ENCODE data around the gene SLPI. TPM values are rescaled to one million over a fixed set of nuclear protein-coding genes. Genes with fewer than 3 reads are reported as not detected.

The SLPI gene
- total RNA-seq, 3 donors from 2014 or later = 30.6 to 310 (median 248) TPM

GRCh38 chr20:45288860-45289259 lies 34.5 kb upstream of the SLPI start:
- Histone ChIP-seq H3K4me3 (no peak overlapping the region), H3K4me1 (no peaks in the 10 kb centered on the region), H3K9me3 (no peaks in the 10 kb centered on the region), H3K36me3 (no peaks in the 10 kb centered on the region), H3K27ac (no peak overlapping the region), H3K27me3 (no peaks in the 10 kb centered on the region)
- intact Hi-C loops (cut with DNase I; ENCODE audit: low total_unique reads) = no loop called here
- TF ChIP-seq, protein P1, sequence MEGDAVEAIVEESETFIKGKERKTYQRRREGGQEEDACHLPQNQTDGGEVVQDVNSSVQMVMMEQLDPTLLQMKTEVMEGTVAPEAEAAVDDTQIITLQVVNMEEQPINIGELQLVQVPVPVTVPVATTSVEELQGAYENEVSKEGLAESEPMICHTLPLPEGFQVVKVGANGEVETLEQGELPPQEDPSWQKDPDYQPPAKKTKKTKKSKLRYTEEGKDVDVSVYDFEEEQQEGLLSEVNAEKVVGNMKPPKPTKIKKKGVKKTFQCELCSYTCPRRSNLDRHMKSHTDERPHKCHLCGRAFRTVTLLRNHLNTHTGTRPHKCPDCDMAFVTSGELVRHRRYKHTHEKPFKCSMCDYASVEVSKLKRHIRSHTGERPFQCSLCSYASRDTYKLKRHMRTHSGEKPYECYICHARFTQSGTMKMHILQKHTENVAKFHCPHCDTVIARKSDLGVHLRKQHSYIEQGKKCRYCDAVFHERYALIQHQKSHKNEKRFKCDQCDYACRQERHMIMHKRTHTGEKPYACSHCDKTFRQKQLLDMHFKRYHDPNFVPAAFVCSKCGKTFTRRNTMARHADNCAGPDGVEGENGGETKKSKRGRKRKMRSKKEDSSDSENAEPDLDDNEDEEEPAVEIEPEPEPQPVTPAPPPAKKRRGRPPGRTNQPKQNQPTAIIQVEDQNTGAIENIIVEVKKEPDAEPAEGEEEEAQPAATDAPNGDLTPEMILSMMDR (IDR thresholded peaks at IDR 0.05) = no peak
- TF ChIP-seq POLR2AphosphoS5 (IDR thresholded peaks at IDR 0.05) (no peak), POLR2A (IDR thresholded peaks at IDR 0.05) (no peak)
- no peak for DNase-seq (ENCODE audit: low spot score in 2 of 2)

DNA sequence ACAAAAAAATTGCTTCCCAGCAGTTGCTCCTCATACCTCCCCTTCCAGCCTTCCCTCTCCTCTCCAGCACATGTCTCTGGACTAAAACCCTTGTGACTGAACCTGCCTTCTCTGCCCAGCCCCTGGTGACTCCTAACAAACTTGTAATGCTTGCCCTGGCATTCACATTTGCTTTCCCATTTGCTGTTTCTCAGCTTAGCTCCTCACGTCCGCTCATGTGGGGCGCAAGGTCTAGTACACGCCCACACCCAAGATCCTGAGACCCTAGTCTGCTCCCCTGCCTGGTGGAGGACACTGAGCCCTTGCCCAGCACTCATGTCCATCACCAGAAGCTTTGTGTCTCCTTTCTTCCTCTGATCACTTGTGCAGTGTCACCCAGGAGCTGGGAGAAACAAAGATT lies 34.0 kb upstream of the SLPI start:
- intact Hi-C loops (cut with DNase I; ENCODE audit: low total_unique reads) = no loop called here

GRCh38 chr20:45283551-45284057 lies 29.2 kb upstream of the SLPI start:
- H3K27ac ChIP-seq = no peak overlapping the region
- TF ChIP-seq POLR2A (IDR thresholded peaks at IDR 0.05) (no peak), POLR2AphosphoS5 (IDR thresholded peaks at IDR 0.05) (no peak)
- TF ChIP-seq, protein P1 (IDR thresholded peaks at IDR 0.05) = no peak
- H3K27me3 ChIP-seq = no peaks in the 10 kb centered on the region
- no peak for DNase-seq (ENCODE audit: low spot score in 2 of 2)
- no peak overlapping the region for H3K4me3 ChIP-seq
- H3K36me3 ChIP-seq = no peaks in the 10 kb centered on the region
- no peaks in the 10 kb centered on the region for H3K9me3 ChIP-seq
- intact Hi-C loops (cut with DNase I; ENCODE audit: low total_unique reads) = loop anchor here (5.0 kb wide), 1 partner anchor 1179 kb away; no protein-coding TSS in a partner anchor
- H3K4me1 ChIP-seq = no peaks in the 10 kb centered on the region

More for the DNA sequence above, 34.0 kb upstream of the SLPI start:
- no peaks in the 10 kb centered on the region for H3K9me3 ChIP-seq
- no peak for TF ChIP-seq POLR2A (IDR thresholded peaks at IDR 0.05)
- TF ChIP-seq, protein P1 (IDR thresholded peaks at IDR 0.05) = no peak
- TF ChIP-seq POLR2AphosphoS5 (IDR thresholded peaks at IDR 0.05) = no peak
- H3K4me1 ChIP-seq = no peaks in the 10 kb centered on the region
- H3K36me3 ChIP-seq = no peaks in the 10 kb centered on the region
- no peaks in the 10 kb centered on the region for H3K27me3 ChIP-seq
- no peak for DNase-seq (ENCODE audit: low spot score in 2 of 2)
- no peak overlapping the region for H3K27ac ChIP-seq
- H3K4me3 ChIP-seq = no peak overlapping the region

DNA sequence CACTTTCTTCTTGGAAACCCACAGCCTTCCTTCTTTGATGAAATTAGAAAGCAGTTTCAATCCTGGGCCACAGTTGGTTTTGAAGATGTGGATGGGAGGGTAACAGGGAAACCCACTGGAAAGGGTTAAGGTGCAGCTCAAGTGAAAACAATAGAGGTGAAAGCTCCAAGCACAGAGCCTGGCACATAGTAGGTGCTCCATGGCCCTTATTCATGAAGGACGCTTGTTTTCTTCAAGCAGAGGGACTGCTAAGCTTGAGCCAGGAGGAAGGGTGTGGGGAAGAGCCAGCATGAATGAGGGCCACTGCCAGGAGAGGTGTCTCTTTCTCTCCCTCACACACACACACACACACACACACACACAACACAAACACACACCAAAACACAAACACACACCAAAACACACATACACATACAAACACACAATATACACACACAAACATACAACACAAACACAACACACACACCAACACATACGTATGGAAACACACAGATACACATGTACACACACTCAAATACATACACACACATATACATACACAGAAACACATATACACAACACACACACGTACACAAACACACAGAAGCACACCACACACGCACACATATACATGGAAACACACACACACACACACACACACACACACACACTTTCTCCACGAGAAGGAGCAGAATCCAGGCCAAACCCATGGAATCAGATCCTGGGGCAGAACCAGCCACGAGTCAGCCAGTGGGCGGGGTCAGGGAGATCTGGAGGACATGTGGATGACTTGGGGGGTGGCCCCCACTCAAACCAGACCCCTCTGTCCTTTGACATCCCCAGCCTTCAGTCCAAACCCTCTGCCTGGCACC lies 28.6 kb upstream of the SLPI start:
- no peak for DNase-seq (ENCODE audit: low spot score in 2 of 2)
- TF ChIP-seq POLR2AphosphoS5 (IDR thresholded peaks at IDR 0.05) (no peak), POLR2A (IDR thresholded peaks at IDR 0.05) (no peak)
- TF ChIP-seq, protein P1 (IDR thresholded peaks at IDR 0.05) = no peak
- Histone ChIP-seq H3K27ac (no peak overlapping the region), H3K4me1 (no peaks in the 10 kb centered on the region), H3K9me3 (no peaks in the 10 kb centered on the region), H3K27me3 (no peaks in the 10 kb centered on the region), H3K4me3 (no peak overlapping the region), H3K36me3 (no peaks in the 10 kb centered on the region)
- intact Hi-C loops (cut with DNase I; ENCODE audit: low total_unique reads) = loop anchor here (5.0 kb wide), 1 partner anchor 1179 kb away; no protein-coding TSS in a partner anchor

DNA sequence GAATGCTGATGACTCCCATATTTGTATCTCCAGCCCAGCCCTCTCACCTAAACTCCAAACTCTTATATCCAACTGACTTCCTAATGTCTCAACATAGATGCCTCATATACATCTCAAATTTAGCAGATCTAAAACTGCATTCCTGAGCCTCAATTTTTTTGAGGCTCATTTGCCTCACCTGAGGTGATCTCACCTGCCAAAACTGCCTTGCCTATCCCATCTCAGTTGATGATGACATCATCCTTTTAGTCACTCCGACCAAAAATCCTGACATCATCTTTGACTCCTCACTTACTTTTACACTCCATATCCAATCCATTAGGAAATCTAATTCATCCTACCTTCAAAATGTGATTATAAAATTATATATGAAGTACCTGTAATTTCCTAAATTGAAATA lies 25.6 kb upstream of the SLPI start:
- no peak overlapping the region for H3K4me3 ChIP-seq
- DNase-seq (ENCODE audit: low spot score in 2 of 2) = no peak
- TF ChIP-seq POLR2AphosphoS5 (IDR thresholded peaks at IDR 0.05) (no peak), POLR2A (IDR thresholded peaks at IDR 0.05) (no peak)
- TF ChIP-seq, protein P1 (IDR thresholded peaks at IDR 0.05) = no peak
- no peaks in the 10 kb centered on the region for H3K27me3 ChIP-seq
- H3K27ac ChIP-seq = no peak overlapping the region
- H3K36me3 ChIP-seq = no peaks in the 10 kb centered on the region
- H3K9me3 ChIP-seq = no peaks in the 10 kb centered on the region
- intact Hi-C loops (cut with DNase I; ENCODE audit: low total_unique reads) = loop anchor here (5.0 kb wide), 1 partner anchor 1182 kb away; no protein-coding TSS in a partner anchor
- no peaks in the 10 kb centered on the region for H3K4me1 ChIP-seq
